ENCODE measurements around the gene CDH22. TPM values are rescaled to one million over a fixed set of nuclear protein-coding genes. Genes with fewer than 3 reads are reported as not detected.

Gene CDH22
- total and polyA plus RNA-seq, 7 donors, result 0.11 to 1.4 (median 0.53) TPM

- H3K9me3 ChIP-seq, result no peaks in the 10 kb centered on the region
- peaks cover 4 to 53% (median 14%) of the 10 kb centered on the region in 3 donors for H3K27me3 ChIP-seq (ENCODE audit: insufficient read depth in 3 of 3, low read length in 2 of 3)
- no peaks in the 10 kb centered on the region for H3K4me1 ChIP-seq
- ATAC-seq (peak; percentile 70 to 88 (median 82)), DNase-seq (peak; percentile 76 to 84)
- intact Hi-C loops (cut with DNase I), result loop anchor here in 1 of 2 donors (2.0 kb wide), 1 partner anchor 152 kb away; no protein-coding TSS in a partner anchor
- WGBS, 3 donors, result 2 to 5% (median 4%) methylated on average over 32 to 77 of the region's 77 CpGs
- H3K4me3 ChIP-seq, result no peak overlapping the region
- H3K36me3 ChIP-seq (ENCODE audit: insufficient read depth in 1 of 2, low read depth in 1 of 2), result no peaks in the 10 kb centered on the region
- H3K27ac ChIP-seq, result no peak overlapping the region
- peak; percentile 72 for TF ChIP-seq CTCF (IDR thresholded peaks at IDR 0.05)
Observed at GRCh38 chr20:46174469-46175126, 133.7 kb downstream of the CDH22 start.

- Histone ChIP-seq H3K4me3 (no peak overlapping the region), H3K36me3 (ENCODE audit: insufficient read depth in 1 of 2, low read depth in 1 of 2) (no peaks in the 10 kb centered on the region), H3K4me1 (no peaks in the 10 kb centered on the region), H3K9me3 (no peaks in the 10 kb centered on the region), H3K27me3 (ENCODE audit: insufficient read depth in 3 of 3, low read length in 2 of 3) (peaks cover 4 to 53% (median 13%) of the 10 kb centered on the region in 3 donors), H3K27ac (no peak overlapping the region)
- intact Hi-C loops (cut with DNase I), result loop anchor here in 1 of 2 donors (2.0 kb wide), 2 partner anchors 41 to 151 kb away; no protein-coding TSS in a partner anchor
- TF ChIP-seq CTCF (IDR thresholded peaks at IDR 0.05), result no peak
- DNase-seq (no peak), ATAC-seq (peak in 1 of 4 donors; percentile 7)
- WGBS, 3 donors, result 21 to 25% (median 21%) methylated on average over 20 to 25 of the region's 25 CpGs
Observed at GRCh38 chr20:46173652-46174468, 134.4 kb downstream of the CDH22 start.

GRCh38 chr20:46172961-46173536, 135.2 kb downstream of the CDH22 start:
- WGBS, 3 donors, result 55 to 65% (median 59%) methylated on average over 3 of the region's 3 CpGs
- Histone ChIP-seq H3K27me3 (ENCODE audit: insufficient read depth in 3 of 3, low read length in 2 of 3) (peaks cover 4 to 59% (median 10%) of the 10 kb centered on the region in 3 donors), H3K4me3 (no peak overlapping the region), H3K9me3 (no peaks in the 10 kb centered on the region), H3K27ac (no peak overlapping the region), H3K4me1 (no peaks in the 10 kb centered on the region), H3K36me3 (ENCODE audit: insufficient read depth in 1 of 2, low read depth in 1 of 2) (no peaks in the 10 kb centered on the region)
- no peak for TF ChIP-seq CTCF (IDR thresholded peaks at IDR 0.05)
- intact Hi-C loops (cut with DNase I), result loop anchor here in 1 of 2 donors (2.0 kb wide), 1 partner anchor 40 kb away; no protein-coding TSS in a partner anchor
- DNase-seq, result no peak
- no peak for ATAC-seq

GRCh38 chr20:46172455-46172854, 135.8 kb downstream of the CDH22 start:
- H3K27ac ChIP-seq, result no peak overlapping the region
- H3K27me3 ChIP-seq (ENCODE audit: insufficient read depth in 3 of 3, low read length in 2 of 3), result peaks cover 4 to 65% (median 10%) of the 10 kb centered on the region in 3 donors
- H3K4me1 ChIP-seq, result no peaks in the 10 kb centered on the region
- no peak for TF ChIP-seq CTCF (IDR thresholded peaks at IDR 0.05)
- no peak overlapping the region for H3K4me3 ChIP-seq
- DNase-seq, result no peak
- H3K9me3 ChIP-seq, result no peaks in the 10 kb centered on the region
- H3K36me3 ChIP-seq (ENCODE audit: insufficient read depth in 1 of 2, low read depth in 1 of 2), result no peaks in the 10 kb centered on the region
- no peak for ATAC-seq
- 49 to 62% (median 57%) methylated on average over 6 of the region's 6 CpGs for WGBS, 3 donors
- intact Hi-C loops (cut with DNase I), result loop anchor here in 1 of 2 donors (2.0 kb wide), 1 partner anchor 40 kb away; no protein-coding TSS in a partner anchor

Measured in psoas muscle (tissue), 8 donors.